NK-92 (cell line): ENCODE data around the gene SEM1.
"Not testable (repeated sequence)": the region's sequence is repeated elsewhere in the genome, so short reads cannot be mapped to it uniquely, and the experiment has no call there.

Experiments used
- DNase-seq: peaks from one replicate; lab custom pipeline; 2025; ENCODE audit not compliant: unreplicated experiment; lab: John Stamatoyannopoulos, UW

The SEM1 gene

DNA sequence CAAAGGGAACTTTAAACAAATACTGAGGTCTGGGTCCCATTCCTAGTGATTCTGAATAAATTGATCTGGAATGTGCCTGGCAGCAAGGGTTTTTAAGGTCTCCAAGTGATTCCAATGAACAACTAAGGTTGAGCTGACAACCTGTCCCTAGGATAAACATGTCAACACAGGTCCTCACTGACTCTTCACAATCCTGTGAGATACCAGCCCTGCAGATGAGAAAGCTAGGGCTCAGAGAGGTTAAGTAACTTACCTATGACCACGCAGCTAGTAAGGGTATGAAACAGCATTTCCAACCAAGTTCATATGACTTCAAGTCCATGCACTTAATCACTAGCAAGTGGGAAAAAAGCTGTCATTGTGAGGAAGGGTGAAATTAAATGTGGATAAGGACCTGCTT lies 44.0 kb downstream of the SEM1 start:
- no peak for DNase-seq

DNA sequence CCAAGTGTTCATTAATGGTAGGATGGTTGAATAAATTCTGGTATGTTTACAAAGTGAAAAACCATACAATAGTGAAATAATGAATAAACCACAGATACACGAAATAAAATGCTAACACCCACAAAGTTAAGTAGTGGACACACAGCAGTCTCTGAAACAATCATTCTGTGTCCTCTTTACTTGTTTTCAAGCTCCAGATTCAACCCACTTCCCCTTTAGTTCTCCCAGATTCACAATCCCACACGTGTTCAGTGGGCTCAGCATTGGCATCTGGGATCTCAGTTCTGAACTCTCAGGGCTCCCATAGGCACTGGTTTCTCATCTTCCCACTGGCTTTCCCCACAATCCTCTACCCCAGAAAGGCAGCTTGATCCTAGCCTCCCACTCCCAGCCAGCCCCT lies 44.9 kb downstream of the SEM1 start:
- no peak for DNase-seq

DNA sequence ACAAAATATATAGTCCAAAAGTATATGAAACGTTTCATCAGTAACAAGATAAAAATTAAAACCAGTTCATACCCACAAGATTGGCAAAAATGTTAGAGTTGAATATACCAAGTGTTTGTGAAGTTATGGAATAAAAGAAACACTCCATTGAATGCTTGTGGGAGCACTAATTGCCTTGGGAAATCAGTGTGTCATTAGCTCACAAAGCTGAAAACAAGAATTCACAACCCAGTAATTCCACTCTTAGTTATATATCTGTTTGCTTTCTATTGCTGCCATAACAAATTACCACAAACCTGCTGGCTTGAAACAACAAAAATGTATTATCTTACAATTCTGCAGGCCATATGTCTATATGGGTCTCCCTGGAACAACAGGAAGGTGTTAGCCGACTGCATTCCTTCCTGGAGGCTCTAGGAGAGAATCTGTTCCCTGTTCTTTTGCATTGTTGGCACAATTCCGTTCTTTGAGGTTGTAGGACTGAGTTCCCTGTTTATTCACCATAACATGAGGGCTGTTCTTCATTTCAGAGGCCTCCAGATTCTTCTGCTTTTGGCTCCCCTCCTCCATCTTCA lies 45.7 kb downstream of the SEM1 start:
- DNase-seq, result no peak

DNA sequence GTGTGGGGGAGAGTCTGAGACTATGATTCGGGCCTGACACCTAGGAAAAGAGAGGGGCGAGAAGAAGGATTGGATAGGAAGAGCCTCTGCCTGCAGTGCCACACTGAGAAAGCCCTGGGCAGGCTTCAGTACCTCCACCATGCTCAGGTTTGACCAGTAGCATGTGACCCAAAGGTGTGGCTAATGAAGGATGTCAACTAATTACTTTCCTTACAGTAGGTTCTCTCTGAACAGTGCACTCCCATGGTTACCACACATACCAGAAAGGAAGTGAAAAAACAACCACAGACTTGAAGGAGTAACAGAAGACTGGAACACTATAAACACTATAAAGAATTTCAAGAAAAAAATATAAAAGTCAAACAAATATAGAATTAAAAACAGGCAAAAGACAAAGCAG lies 46.2 kb downstream of the SEM1 start:
- no peak for DNase-seq

DNA sequence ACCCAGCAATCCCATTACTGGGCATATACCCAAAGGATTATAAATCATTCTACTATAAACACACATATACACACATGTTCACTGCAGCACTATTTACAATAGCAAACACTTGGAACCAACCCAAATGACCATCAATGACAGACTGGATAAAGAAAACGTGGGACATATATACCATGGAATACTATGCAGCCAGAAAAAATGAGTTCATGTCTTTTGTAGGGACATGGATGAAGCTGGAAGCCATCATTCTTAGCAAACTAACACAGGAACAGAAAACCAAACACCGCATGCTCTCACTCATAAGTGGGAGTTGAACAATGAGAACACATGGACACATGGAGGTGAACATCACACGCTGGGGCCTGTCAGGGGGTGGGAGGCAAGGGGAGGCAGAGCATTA lies 47.5 kb downstream of the SEM1 start:
- not testable (repeated sequence) for DNase-seq

DNA sequence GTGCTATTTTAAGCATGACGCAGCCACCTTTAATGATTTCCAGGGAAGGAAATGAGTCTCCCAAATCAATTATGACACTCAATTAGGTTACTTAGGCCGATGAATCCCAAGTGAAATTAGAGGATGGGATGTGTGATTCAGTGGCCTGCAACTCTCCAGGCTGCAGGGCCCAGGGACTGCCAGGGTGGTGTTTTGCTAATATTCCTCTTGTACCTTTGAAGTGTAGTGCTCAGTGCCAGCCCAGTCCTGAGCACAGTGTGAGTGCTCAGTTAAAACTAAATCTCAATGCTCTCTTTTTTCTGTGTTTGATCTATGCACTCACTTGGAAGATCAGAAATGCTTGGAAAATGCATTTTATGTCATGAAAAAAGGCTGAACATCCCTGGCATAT lies 51.6 kb downstream of the SEM1 start:
- no peak for DNase-seq

DNA sequence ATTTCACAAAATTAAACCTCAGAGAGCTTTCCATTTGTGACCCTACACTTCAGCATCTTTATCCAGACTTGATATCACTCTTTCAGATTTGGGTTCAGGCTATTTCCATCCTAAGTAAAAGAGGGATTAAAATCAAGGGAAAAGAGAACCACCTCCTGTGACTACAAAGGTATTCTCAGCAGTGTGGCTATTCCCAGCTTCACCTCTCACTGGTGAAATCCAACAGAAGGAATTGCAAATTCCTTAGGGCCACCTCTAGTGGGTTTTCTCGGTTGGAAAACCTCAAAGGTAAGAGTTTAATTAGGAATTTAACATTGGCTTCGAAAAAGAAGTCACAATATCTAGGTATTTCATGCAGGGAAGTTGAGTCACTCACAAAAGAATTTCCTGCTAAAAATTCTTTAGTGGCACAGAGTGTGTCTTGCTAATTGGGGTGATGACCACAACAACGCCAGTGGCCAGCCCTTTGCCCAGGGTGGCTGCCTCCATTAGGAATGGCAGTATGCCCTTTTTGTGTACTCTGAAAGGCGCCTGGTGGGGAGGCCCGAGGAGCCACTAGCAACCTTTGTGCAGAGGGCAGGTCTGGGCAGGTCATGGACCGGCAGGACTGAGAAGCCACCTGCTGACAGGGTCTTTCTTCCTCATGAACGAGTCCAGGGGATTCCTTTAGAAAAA lies 52.2 kb downstream of the SEM1 start:
- DNase-seq, result no peak

DNA sequence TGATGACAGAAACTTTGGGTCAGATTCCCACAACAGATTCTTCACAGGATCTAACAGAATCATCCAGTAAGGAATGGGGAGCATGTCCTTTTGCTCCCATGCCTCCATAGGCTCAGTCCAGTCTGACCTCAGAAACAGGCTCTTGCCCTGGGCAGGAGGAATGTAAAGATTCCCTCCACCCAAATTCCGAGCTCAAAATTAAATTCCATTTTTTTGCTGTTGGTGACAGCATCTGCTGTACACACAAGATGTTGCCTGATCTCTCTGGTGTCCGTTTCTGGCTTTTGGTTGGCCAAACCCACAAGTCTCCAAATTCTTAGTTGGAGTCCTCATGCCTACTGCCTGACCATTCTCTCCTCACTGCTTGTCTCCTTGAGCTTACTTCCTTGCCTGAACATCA lies 53.7 kb downstream of the SEM1 start:
- DNase-seq, result no peak

DNA sequence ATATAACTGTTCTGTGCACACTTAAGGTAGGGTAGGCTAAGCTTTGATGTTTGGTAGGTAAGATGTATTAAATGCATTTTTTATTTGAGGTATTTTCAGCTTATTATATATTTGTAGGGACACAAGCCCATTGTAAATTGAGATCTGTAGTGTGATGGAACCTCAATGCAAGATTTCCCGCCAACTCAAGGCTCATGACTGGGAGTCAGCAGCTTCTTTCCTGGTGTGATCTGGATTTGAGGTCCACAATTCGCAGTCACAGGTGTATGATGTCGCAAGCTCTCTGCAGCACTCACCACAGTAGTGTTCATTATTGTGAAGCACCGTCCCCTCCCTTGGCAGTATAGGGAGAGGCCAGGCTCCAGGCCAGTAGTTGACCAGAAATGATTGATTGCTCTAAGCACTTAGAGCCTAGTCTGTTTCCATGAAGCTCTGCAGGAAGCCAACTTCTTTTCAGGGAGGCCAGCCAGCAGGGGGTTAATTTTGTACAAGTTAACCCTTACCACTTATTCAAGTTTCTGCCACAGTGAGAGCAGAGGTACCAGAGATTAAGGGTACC lies 54.9 kb downstream of the SEM1 start:
- DNase-seq, result no peak

DNA sequence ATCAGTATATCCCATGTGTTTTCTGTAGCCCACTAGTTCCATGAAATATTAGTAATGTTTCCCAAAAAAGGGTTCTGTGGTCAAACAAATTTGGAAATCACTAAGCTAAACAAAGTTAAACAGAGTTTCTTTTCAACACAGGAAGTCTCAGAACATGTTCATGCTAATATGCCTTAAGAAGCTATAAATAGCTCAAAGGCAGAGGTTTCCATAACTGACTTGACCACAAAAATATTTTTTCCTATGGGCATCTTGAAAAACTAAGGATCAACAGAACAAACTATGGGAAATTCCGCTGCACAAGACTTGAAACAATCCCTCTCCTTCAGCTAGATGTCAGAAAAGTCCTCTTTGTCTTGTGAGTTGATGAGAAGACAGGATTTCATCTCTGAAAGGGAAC lies 59.7 kb downstream of the SEM1 start:
- DNase-seq, result no peak

DNA sequence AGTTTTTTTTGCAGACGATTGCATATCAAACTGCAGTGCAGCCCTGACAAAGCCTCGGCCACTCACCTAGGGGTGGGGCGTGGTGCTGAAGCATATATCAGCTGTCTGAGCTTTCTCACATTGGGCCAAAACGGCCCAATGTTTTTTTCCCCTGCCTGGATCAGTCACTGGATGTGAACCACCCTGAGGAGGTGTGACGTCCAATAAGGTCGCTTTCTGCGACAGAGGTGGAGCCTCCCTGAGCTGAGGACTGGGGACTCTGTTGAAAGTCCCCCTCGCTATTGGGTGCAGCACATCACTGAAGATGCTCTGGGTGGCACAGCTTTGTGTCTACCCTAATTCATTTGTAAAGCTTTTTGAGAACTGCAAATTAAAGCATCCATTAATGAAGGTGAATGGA lies 60.9 kb downstream of the SEM1 start:
- DNase-seq, result no peak

DNA sequence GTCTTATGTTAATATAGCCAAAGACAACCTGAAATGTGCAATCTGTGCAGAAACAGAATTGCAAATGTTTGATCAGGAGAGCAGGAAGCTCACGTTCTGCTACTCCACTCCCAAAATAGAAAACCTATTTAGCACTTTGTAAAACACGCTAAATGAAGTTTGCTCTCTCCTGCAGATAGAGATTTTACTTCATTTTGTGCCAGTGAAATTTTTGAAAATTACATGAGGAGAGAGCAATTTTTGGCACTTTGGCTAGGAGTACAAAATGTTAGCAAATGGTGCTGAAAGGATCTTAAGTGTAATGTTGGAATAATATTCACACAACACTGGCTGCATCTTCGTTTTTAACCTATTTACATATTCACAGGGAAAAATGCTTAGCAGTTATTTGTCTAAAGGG lies 61.9 kb downstream of the SEM1 start:
- no peak for DNase-seq

DNA sequence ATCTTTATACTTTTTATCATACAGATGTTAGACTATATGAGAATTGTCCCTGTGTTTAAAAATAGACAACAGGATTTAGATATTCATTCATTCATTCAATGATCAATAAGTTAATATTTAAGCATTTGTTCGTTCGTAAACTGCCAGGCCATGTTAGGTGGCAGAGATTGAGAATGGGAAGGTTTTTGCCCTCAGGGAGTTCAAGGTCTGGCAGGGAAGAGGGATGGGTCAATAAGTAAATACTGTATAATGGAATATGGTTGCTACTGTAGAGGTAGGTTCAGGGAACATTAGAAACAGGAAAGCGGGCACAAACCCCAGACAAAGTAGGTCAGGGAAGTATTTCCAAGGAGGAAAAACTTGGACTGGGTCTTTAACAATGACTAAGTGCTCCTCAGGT lies 64.6 kb downstream of the SEM1 start:
- no peak for DNase-seq

DNA sequence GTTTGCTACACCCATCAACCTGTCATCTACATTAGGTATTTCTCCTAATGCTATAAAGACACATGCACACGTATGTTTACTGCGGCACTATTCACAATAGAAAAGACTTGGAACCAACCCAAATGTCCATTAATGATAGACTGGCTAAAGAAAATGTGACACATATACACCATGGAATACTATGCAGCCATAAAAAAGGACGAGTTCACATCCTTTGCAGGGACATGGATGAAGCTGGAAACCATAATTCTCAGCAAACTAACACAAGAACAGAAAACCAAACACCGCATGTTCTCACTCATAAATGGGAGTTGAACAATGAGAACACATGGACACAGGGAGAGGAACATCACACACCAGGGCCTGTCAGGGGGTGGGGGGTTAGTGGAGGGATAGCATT lies 66.2 kb downstream of the SEM1 start:
- DNase-seq, result not testable (repeated sequence)

DNA sequence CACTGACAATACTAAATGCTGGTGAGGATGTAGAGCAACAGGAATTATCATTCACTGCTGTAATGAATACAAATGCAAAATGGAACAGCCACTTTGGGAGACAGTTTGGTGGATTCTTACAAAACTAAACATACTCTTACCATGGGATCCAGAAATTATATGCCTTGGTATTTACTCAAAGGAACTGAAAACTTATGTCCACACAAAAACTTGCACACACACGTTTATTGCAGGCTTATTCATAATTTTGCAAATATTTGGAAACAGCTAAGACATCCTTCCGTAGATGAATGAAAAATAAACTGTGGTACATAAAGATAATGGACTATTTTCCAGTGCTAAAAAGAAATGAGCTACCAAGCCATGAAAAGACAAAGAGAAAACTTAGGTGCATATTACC lies 69.6 kb downstream of the SEM1 start:
- DNase-seq, result no peak
